Mucosa of stomach (tissue), 1 donor: ENCODE data around the gene DYRK4.
"Not testable (repeated sequence)": the region's sequence is repeated elsewhere in the genome, so short reads cannot be mapped to it uniquely, and the experiment has no call there.

ENCODE experiments used
- H3K27me3 ChIP-seq: one replicate; pipeline ENCODE4 v1.7.0; 2013; ENCODE audit warnings: mild to moderate bottlenecking, low read length; ENCODE audit not compliant: control insufficient read depth, insufficient read depth
- H3K36me3 ChIP-seq: one replicate; pipeline ENCODE4 v1.7.0; 2013; ENCODE audit warnings: low read length; ENCODE audit not compliant: control insufficient read depth, insufficient read depth
- H3K4me1 ChIP-seq: one replicate; pipeline ENCODE4 v1.7.0; 2013; ENCODE audit warnings: mild to moderate bottlenecking, low read length; ENCODE audit not compliant: control insufficient read depth, insufficient read depth
- H3K4me3 ChIP-seq: one replicate; pipeline ENCODE4 v1.7.0; 2013; ENCODE audit warnings: low read length
- H3K9ac ChIP-seq: one replicate; pipeline ENCODE4 v1.7.0; 2013; ENCODE audit warnings: mild to moderate bottlenecking, low read length, moderate library complexity
- H3K9me3 ChIP-seq: one replicate; pipeline ENCODE4 v1.7.0; 2013; ENCODE audit warnings: mild to moderate bottlenecking, low read length, moderate library complexity; ENCODE audit not compliant: control insufficient read depth
- donor health status: Pancreatic carcinoma.

The DYRK4 gene, protein sequence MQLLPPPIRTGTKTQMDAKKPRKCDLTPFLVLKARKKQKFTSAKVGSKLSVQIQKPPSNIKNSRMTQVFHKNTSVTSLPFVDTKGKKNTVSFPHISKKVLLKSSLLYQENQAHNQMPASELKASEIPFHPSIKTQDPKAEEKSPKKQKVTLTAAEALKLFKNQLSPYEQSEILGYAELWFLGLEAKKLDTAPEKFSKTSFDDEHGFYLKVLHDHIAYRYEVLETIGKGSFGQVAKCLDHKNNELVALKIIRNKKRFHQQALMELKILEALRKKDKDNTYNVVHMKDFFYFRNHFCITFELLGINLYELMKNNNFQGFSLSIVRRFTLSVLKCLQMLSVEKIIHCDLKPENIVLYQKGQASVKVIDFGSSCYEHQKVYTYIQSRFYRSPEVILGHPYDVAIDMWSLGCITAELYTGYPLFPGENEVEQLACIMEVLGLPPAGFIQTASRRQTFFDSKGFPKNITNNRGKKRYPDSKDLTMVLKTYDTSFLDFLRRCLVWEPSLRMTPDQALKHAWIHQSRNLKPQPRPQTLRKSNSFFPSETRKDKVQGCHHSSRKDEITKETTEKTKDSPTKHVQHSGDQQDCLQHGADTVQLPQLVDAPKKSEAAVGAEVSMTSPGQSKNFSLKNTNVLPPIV

DNA sequence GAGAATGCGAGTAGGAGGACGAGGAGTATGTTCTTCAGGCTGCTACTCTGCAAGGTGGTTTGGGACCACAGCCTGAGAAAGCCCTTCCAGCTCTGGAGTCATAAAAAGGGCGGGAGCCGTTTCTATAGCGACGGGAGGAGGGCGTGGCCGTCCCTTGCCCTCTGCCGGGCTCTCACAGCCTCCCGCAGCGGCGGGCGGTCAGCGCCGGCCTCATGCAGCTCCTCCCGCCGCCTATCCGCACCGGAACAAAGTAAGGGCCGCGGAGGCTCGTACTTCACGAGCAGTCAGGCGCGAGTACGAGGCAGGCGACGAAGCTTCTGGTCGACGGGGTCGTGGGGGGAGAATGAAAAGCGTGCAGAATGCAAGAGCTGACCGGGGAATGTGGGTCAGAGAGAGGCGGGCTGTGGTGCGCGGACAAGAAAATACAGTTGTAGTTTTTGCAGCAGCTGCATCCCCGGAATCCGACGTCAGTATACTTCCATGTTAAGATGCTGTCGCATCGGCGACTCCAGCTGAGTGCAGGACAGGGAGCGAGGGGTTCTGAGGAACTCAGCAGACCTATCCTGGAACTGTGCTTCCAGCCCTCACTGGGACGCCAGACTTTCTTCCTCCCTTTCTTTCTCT lies at the start of gene DYRK4:
TSS of gene DYRK4 (plus strand) at position 175 of the 624 bp plus-strand sequence. CDS start at position 213, 38 bp downstream.
- no peak within 1 kb of the TSS for H3K9ac ChIP-seq
- H3K4me3 ChIP-seq = peak within 1 kb of the TSS; percentile 25

DNA sequence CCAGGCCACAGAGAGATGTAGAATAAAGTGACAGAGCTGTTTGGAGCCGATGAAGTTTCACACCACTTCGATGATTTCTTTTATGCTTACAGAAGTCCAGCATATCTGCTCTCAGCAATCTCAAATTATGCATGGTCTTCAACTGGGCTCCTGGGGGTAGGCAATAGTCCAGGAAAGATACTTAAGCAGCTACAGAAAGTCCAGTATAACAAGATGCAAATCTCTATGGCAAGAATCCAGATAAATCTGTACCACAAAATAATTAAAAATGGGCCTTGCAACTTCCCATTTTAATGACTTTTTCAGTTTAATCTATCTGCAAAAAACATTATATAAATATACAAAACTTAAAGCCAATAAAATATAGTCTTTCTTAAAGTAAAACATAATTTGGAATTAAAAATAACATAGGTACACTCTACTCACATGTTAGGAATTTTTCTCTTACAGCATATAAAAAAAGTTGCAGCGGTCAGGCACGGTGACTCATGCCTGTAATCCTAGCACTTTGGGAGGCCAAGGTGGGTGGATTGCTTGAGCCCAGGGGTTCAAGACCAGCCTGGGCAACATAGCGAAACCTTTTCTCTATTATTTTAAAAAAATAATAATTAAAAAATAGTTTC lies 43.8 kb upstream of the DYRK4 start:
- Histone ChIP-seq H3K4me3 (no peak overlapping the region), H3K4me1 (no peaks in the 10 kb centered on the region), H3K9me3 (no peaks in the 10 kb centered on the region), H3K9ac (no peak overlapping the region), H3K36me3 (no peaks in the 10 kb centered on the region), H3K27me3 (no peaks in the 10 kb centered on the region)

More for the DNA sequence above, at the start of gene DYRK4:
- no peaks in the 10 kb centered on the region for H3K36me3 ChIP-seq
- H3K9me3 ChIP-seq = no peaks in the 10 kb centered on the region
- H3K27me3 ChIP-seq = no peaks in the 10 kb centered on the region
- H3K4me1 ChIP-seq = peaks cover 5% of the 10 kb centered on the region

DNA sequence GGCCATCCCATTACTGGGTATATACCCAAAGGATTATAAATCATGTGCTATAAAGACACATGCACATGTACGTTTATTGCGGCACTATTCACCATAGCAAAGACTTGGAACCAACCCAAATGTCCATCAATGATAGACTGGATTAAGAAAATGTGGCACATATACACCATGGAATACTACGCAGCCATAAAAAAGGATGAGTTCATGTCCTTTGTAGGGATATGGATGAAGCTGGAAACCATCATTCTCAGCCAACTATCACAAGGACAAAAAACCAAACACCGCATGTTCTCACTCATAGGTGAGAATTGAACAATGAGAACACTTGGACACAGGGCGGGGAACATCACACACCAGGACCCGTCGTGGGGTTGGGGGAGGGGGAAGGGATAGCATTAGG lies 38.6 kb upstream of the DYRK4 start:
- not testable (repeated sequence) for H3K36me3 ChIP-seq, H3K9ac ChIP-seq, H3K4me3 ChIP-seq, H3K4me1 ChIP-seq, H3K27me3 ChIP-seq, H3K9me3 ChIP-seq

DNA sequence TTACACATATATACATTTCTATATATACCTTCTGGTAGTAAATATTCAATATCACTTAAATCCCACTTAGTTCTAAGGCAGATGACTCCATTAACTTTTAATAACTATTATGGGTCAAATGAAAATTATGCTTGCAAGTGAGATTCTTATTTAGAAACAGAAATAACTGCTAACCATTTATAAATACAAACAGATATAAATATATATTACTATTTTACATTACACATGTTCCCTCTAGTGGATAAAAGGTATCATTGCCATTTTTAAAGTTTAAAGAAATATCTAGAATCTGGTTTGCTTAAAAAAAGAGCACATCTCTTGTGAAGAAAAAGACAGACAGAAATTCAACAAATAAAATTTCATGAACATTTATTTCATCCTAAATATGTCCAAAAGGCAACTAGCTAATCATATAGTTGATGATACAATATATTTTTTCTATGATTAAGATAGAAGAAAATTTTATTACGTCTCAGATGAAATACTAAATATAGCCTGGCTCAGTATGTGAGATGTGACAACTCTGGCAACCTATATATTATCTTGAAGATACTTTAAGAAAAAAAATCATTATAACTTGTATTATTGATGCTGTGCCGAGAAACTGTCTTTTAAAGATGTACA lies 35.0 kb upstream of the DYRK4 start:
- Histone ChIP-seq H3K27me3 (no peaks in the 10 kb centered on the region), H3K9ac (no peak overlapping the region), H3K36me3 (no peaks in the 10 kb centered on the region), H3K4me3 (no peak overlapping the region), H3K4me1 (no peaks in the 10 kb centered on the region), H3K9me3 (no peaks in the 10 kb centered on the region)

DNA sequence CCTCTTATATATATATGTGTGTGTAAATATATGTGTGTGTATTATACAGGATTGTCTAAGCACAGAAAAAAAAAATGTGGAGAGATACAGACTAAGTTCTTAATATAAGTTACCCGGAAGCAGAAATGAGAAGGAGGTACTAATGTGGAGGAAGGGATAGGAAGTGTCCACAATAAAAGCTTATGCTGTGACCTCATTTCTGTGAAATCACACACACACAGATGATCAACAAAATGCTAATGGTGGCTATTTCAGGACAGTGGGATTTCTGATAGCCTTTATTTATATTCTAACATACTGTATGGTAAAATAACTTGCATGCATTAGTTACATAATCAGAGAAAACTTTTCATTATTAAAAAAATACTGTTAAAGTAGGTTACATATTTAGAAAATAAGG lies 31.8 kb upstream of the DYRK4 start:
- no peaks in the 10 kb centered on the region for H3K36me3 ChIP-seq
- H3K27me3 ChIP-seq = no peaks in the 10 kb centered on the region
- H3K9ac ChIP-seq = no peak overlapping the region
- no peak overlapping the region for H3K4me3 ChIP-seq
- H3K4me1 ChIP-seq = no peaks in the 10 kb centered on the region
- no peaks in the 10 kb centered on the region for H3K9me3 ChIP-seq

DNA sequence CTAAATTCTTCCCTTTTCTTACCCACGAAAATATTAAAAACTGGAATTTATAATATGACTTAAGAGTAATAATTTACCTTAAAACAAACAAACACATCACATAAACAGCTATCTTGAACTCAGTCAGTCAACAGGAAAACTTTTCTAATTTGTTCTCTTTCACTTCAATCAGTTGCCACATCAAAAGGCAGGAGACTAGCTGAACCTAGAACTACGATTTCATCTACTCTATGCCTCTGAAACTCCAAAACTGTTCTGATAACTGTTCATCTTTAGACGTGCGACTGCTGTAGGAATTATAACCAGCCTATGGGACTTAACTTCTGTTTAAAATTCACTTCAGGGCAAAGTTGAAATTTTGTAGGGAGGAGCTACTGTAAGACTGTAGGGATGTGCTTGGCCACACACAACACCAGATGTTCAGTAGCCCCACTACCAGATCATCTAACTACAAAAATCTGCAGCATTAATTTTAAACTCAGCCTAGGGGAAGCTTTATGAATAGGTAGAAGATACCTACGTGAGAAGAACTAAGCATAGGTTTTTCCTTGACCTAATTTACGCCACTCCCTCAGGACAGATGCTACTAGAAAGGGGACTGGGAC lies 30.9 kb upstream of the DYRK4 start:
- no peaks in the 10 kb centered on the region for H3K9me3 ChIP-seq
- H3K4me3 ChIP-seq = no peak overlapping the region
- no peaks in the 10 kb centered on the region for H3K4me1 ChIP-seq
- no peaks in the 10 kb centered on the region for H3K36me3 ChIP-seq
- H3K27me3 ChIP-seq = no peaks in the 10 kb centered on the region
- H3K9ac ChIP-seq = no peak overlapping the region

DNA sequence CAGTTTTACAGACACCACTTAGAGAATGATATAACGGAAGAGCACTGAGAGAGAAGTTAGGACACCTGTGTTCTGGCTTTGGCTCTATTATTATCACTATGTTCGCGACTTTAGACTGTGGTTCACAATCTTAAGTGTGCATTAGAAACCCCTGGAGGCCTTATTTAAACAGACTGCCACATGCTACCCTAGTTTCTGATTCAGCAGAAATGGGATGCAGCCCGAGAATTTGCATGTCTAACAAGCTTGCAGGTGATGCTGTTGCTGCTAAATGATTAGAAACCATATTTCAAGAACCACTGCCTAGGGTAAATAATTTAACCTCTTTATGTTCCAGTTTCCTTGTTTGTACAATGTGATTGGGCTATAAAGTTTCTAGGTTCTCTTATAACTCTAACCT lies 26.9 kb upstream of the DYRK4 start:
- no peaks in the 10 kb centered on the region for H3K4me1 ChIP-seq
- no peaks in the 10 kb centered on the region for H3K9me3 ChIP-seq
- no peaks in the 10 kb centered on the region for H3K36me3 ChIP-seq
- no peak overlapping the region for H3K4me3 ChIP-seq
- no peak overlapping the region for H3K9ac ChIP-seq
- no peaks in the 10 kb centered on the region for H3K27me3 ChIP-seq

DNA sequence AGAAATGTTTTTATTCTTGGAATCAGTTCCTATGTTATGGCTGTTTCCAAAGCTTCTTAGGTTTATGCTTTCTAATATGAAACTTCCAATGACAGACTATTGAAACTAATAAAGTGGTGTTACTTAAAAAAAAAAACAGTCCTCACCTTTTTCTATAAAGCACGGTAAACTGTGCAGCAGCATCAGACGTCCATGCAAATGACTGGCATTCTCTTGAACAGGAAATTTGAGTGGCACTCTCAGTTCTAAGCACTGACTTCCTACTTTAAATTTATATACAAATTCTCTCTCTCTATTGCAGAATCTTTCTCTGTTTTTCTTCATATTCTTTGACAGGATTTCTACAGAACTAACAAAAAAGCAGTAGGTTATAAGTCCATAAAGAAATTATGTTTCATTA lies 26.1 kb upstream of the DYRK4 start:
- H3K27me3 ChIP-seq = no peaks in the 10 kb centered on the region
- no peaks in the 10 kb centered on the region for H3K36me3 ChIP-seq
- no peak overlapping the region for H3K9ac ChIP-seq
- no peak overlapping the region for H3K4me3 ChIP-seq
- H3K9me3 ChIP-seq = no peaks in the 10 kb centered on the region
- no peaks in the 10 kb centered on the region for H3K4me1 ChIP-seq

DNA sequence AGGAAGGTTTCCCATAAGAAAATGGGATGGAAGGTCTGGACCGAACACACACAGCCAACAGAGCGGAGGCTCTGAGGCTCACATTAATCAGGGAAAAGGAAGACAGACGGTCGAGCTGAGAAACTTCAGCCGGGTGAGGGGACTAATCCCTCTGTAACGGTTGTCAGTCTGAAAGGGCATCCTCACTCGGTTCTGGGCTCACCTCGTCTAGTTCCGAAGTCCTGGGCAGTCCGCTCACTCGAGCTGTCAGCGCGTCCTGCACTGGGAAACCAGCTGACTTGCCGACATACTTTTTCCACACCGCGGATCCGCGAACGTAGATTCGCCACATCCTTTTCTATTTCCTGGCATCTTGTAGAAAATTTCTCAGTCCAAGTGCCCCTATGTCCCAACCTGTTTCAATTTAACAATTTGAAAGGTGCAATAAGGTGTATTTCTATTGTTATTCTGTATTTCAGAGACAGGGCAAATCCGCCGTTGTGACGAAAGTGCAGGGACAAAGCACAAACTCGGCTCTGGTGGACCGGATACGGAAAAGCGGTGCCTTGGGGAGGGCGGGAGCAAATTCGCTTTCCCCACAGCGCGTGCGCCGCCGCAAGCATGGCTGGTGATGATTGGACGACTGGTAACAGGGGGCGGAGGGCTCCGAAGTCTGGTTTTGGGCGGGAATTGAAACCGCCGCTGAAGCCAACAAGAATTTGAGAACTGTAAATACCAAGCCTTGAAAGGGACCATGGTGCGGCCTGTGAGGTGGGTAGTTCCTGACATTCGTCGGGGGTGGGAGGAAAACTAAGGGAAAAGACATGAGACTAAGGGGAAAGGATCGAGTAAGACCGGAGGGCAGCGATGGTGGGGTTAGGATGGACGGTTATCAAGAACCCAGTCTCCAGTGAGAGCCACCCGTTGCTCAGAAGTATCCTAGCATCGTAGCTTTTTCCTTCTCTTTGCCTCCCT lies 23.5 kb upstream of the DYRK4 start, which contains the start of gene RAD51AP1:
TSS of gene RAD51AP1 (plus strand) at position 684 of the 954 bp plus-strand sequence. CDS start at position 734, 50 bp downstream.
- Histone ChIP-seq H3K36me3 (no peaks in the 10 kb centered on the region), H3K4me3 (peak within 1 kb of the TSS; percentile 89), H3K9ac (peak within 1 kb of the TSS; percentile 89), H3K4me1 (no peaks in the 10 kb centered on the region), H3K9me3 (no peaks in the 10 kb centered on the region), H3K27me3 (no peaks in the 10 kb centered on the region)

DNA sequence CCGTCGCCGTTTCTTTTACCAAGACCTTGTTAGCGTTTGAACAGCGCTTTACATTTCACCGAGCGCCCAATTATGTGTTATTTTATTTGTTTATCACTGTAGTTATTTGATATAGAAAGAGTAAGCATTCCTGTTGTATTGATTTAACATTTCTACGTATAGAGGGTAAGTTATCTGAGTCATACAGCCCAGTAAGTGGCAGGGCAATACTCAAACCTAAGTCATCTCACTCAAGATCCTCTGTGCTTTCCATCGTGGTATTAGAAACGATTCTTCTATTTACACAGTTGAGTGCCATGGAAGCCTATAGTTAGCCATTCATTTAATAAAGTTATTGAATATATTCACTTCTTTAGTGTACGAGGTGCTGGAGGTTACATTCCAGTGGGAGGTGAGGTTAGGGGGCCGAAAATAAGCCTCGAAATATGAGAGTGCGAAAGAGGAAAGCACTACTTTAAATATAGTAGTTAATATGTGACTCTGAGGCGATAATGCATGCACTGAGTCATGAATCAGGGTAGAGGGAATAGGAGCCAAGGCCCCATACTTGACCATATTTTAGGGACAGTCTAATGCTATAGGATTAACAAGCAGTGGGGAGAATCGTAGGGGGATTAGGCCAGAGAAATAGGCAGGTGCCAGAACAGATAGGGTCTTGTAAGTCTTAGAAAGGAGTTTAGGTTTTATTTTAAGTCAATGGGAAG lies 22.7 kb upstream of the DYRK4 start:
- Histone ChIP-seq H3K4me3 (peak overlapping the region; percentile 33), H3K4me1 (no peaks in the 10 kb centered on the region), H3K9ac (peak overlapping the region; percentile 89), H3K27me3 (no peaks in the 10 kb centered on the region), H3K9me3 (no peaks in the 10 kb centered on the region), H3K36me3 (no peaks in the 10 kb centered on the region)
